Trophoblast cell (in vitro differentiated cells and primary cell): ENCODE data around the gene MTRF1L.

ENCODE experiments used
- DNase-seq, 2 donors: peaks; one replicate each; pipeline ENCODE4 v3.0.0-alpha.2; 2016
- H2AFZ ChIP-seq: 2 replicates; pipeline ENCODE4 v1.6.1; 2013; ENCODE audit warnings: low read length, moderate library complexity, mild to moderate bottlenecking; ENCODE audit not compliant: insufficient read depth, poor library complexity
- H2AK5ac ChIP-seq: 2 replicates; pipeline ENCODE4 v1.6.1; 2013; ENCODE audit warnings: mild to moderate bottlenecking, low read length
- H2BK120ac ChIP-seq: 2 replicates; pipeline ENCODE4 v1.6.1; 2013; ENCODE audit warnings: low read length, mild to moderate bottlenecking, moderate library complexity; ENCODE audit not compliant: insufficient read depth, poor library complexity
- H2BK12ac ChIP-seq: 2 replicates; pipeline ENCODE4 v1.6.1; 2013; ENCODE audit warnings: mild to moderate bottlenecking, low read length, moderate library complexity
- H2BK5ac ChIP-seq: 2 replicates; pipeline ENCODE4 v1.6.1; 2013; ENCODE audit warnings: low read length, low read depth, moderate library complexity, mild to moderate bottlenecking; ENCODE audit not compliant: poor library complexity
- H3K14ac ChIP-seq: 2 replicates; pipeline ENCODE4 v1.6.1; 2013; ENCODE audit warnings: mild to moderate bottlenecking, low read length
- H3K18ac ChIP-seq: 2 replicates; pipeline ENCODE4 v1.6.1; 2013; ENCODE audit warnings: mild to moderate bottlenecking, low read length
- H3K23ac ChIP-seq: 2 replicates; pipeline ENCODE4 v1.6.1; 2013; ENCODE audit warnings: low read length
- H3K27ac ChIP-seq: 2 replicates; pipeline ENCODE4 v1.5.1; 2013; ENCODE audit warnings: low read depth, mild to moderate bottlenecking, inconsistent platforms, low read length, moderate library complexity
- H3K27me3 ChIP-seq: 2 replicates; pipeline ENCODE4 v1.6.1; 2013; ENCODE audit warnings: inconsistent platforms, mild to moderate bottlenecking, low read length, moderate library complexity; ENCODE audit not compliant: insufficient read depth
- H3K36me3 ChIP-seq, 2 experiments: 1 replicate in 1 of 2; 2 replicates in 1 of 2; pipeline ENCODE4 v1.6.1; 2013; ENCODE audit warnings: low read length in 2 of 2, mild to moderate bottlenecking in 2 of 2, moderate library complexity in 1 of 2; ENCODE audit not compliant: insufficient read depth in 2 of 2, control insufficient read depth in 1 of 2
- H3K4ac ChIP-seq: 2 replicates; pipeline ENCODE4 v1.6.1; 2013; ENCODE audit warnings: low read depth, mild to moderate bottlenecking, low read length, moderate library complexity
- H3K4me1 ChIP-seq, 2 experiments: 1 replicate in 1 of 2; 2 replicates in 1 of 2; pipeline ENCODE4 v1.6.1; 2013; ENCODE audit warnings: low read length in 2 of 2, mild to moderate bottlenecking in 2 of 2, moderate library complexity in 1 of 2; ENCODE audit not compliant: insufficient read depth in 2 of 2, control insufficient read depth in 1 of 2
- H3K4me2 ChIP-seq: 2 replicates; pipeline ENCODE4 v1.6.1; 2013; ENCODE audit warnings: inconsistent platforms, mild to moderate bottlenecking, low read length, moderate library complexity
- H3K4me3 ChIP-seq: 2 replicates; pipeline ENCODE4 v1.5.1; 2013; ENCODE audit warnings: mild to moderate bottlenecking, low read depth, low read length, inconsistent platforms
- H3K79me1 ChIP-seq: one replicate; pipeline ENCODE4 v1.6.1; 2013; ENCODE audit warnings: low read length
- H3K79me2 ChIP-seq: 2 replicates; pipeline ENCODE4 v1.6.1; 2013; ENCODE audit warnings: low read length, mild to moderate bottlenecking; ENCODE audit not compliant: control insufficient read depth, insufficient read depth, poor library complexity
- H3K9ac ChIP-seq: 2 replicates; pipeline ENCODE4 v1.6.1; 2013; ENCODE audit warnings: mild to moderate bottlenecking, low read length
- H3K9me3 ChIP-seq: 2 replicates; pipeline ENCODE4 v1.6.1; 2013; ENCODE audit warnings: low read depth, mild to moderate bottlenecking, control low read depth, inconsistent platforms, low read length; ENCODE audit not compliant: insufficient read depth
- H4K12ac ChIP-seq: 2 replicates; pipeline ENCODE4 v1.6.1; 2013; ENCODE audit warnings: low read depth, mild to moderate bottlenecking, low read length, moderate library complexity
- H4K8ac ChIP-seq: 2 replicates; pipeline ENCODE4 v1.6.1; 2013; ENCODE audit warnings: low read depth, mild to moderate bottlenecking, low read length, moderate library complexity
- H4K91ac ChIP-seq: one replicate; pipeline ENCODE4 v1.6.1; 2013; ENCODE audit warnings: low read depth, mild to moderate bottlenecking, low read length, moderate library complexity
- WGBS: extraction: QIAGEN DNeasy Blood & Tissue Kit; methylation state at CpG from one replicate; pipeline ENCODE4 v1.1.7; 2013; ENCODE audit warnings: missing lambda C conversion rate; ENCODE audit not compliant: insufficient read length, insufficient coverage; ENCODE audit errors: extremely low coverage; 5-methylcytosine and 5-hydroxymethylcytosine counted together

MTRF1L gene

DNA sequence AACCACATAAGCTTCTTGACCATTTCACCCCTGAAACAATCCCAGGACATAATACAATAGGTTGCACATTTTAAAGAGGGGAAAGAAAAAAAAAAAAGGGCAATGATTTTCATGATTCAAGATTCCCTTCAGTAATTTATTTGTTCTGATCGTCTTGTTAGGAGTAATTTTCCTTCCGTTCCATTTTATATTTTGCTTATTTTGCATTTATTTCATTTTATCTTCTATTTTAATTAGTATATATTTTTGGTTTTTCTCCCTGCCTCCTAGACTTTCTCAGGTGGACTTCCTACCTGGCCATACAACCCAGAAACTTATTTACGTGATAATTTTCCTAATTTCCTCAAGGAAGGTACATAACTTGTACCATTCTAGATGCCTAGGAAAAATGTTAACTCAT lies 52.3 kb downstream of the MTRF1L start:
- H3K27me3 ChIP-seq, result no peaks in the 10 kb centered on the region
- H2BK120ac ChIP-seq, result no peak overlapping the region
- H2BK12ac ChIP-seq, result no peak overlapping the region
- H3K27ac ChIP-seq, result no peak overlapping the region
- no peak overlapping the region for H3K23ac ChIP-seq
- no peaks in the 10 kb centered on the region for H3K9me3 ChIP-seq
- no peaks in the 10 kb centered on the region for H3K79me2 ChIP-seq
- no peak for DNase-seq
- no peaks in the 10 kb centered on the region for H3K36me3 ChIP-seq
- H3K4me3 ChIP-seq, result no peak overlapping the region
- no CpG with 5 or more reads among the region's 3 CpGs for WGBS
- H3K4ac ChIP-seq, result no peak overlapping the region
- no peaks in the 10 kb centered on the region for H3K79me1 ChIP-seq
- H3K4me1 ChIP-seq, result peaks cover 0 to 3% of the 10 kb centered on the region in 2 experiments
- H4K12ac ChIP-seq, result no peak overlapping the region
- no peak overlapping the region for H2AK5ac ChIP-seq
- H4K91ac ChIP-seq, result no peak overlapping the region
- H3K9ac ChIP-seq, result no peak overlapping the region
- H3K4me2 ChIP-seq, result no peak overlapping the region
- H3K18ac ChIP-seq, result no peak overlapping the region
- no peak overlapping the region for H3K14ac ChIP-seq
- no peak overlapping the region for H2BK5ac ChIP-seq
- no peak overlapping the region for H4K8ac ChIP-seq
- H2AFZ ChIP-seq, result no peak overlapping the region

GRCh38 chr6:152948150-152948768 lies 54.2 kb downstream of the MTRF1L start:
- Histone ChIP-seq H3K4me3 (no peak overlapping the region), H2AK5ac (no peak overlapping the region), H3K9ac (no peak overlapping the region), H3K18ac (no peak overlapping the region), H2BK120ac (no peak overlapping the region), H2AFZ (no peak overlapping the region), H3K36me3 (no peaks in the 10 kb centered on the region), H2BK12ac (no peak overlapping the region), H3K4me2 (no peak overlapping the region), H3K79me2 (no peaks in the 10 kb centered on the region), H3K79me1 (no peaks in the 10 kb centered on the region), H4K12ac (no peak overlapping the region), H3K23ac (no peak overlapping the region), H3K4me1 (peaks cover 0 to 3% of the 10 kb centered on the region in 2 experiments), H3K27me3 (no peaks in the 10 kb centered on the region), H2BK5ac (no peak overlapping the region), H4K91ac (no peak overlapping the region), H3K27ac (no peak overlapping the region), H3K9me3 (no peaks in the 10 kb centered on the region), H4K8ac (no peak overlapping the region), H3K4ac (no peak overlapping the region), H3K14ac (no peak overlapping the region)
- WGBS, result no CpG with 5 or more reads among the region's 9 CpGs
- peak; percentile 10 to 78 for DNase-seq

- no peak overlapping the region for H3K4me3 ChIP-seq
- H3K9me3 ChIP-seq, result no peaks in the 10 kb centered on the region
- no peak overlapping the region for H3K27ac ChIP-seq
- no peak overlapping the region for H2AK5ac ChIP-seq
- H2BK120ac ChIP-seq, result no peak overlapping the region
- peak; percentile 26 to 59 for DNase-seq
- no peaks in the 10 kb centered on the region for H3K79me1 ChIP-seq
- no peak overlapping the region for H2AFZ ChIP-seq
- no peak overlapping the region for H3K4ac ChIP-seq
- H2BK5ac ChIP-seq, result no peak overlapping the region
- H3K14ac ChIP-seq, result no peak overlapping the region
- H3K27me3 ChIP-seq, result no peaks in the 10 kb centered on the region
- H4K12ac ChIP-seq, result no peak overlapping the region
- no peak overlapping the region for H3K23ac ChIP-seq
- WGBS, result no CpG with 5 or more reads among the region's 2 CpGs
- no peaks in the 10 kb centered on the region for H3K4me1 ChIP-seq
- no peaks in the 10 kb centered on the region for H3K36me3 ChIP-seq
- no peak overlapping the region for H4K8ac ChIP-seq
- H3K9ac ChIP-seq, result no peak overlapping the region
- no peaks in the 10 kb centered on the region for H3K79me2 ChIP-seq
- no peak overlapping the region for H4K91ac ChIP-seq
- H3K18ac ChIP-seq, result no peak overlapping the region
- no peak overlapping the region for H2BK12ac ChIP-seq
- H3K4me2 ChIP-seq, result no peak overlapping the region
Observed at GRCh38 chr6:152946995-152947394, 55.5 kb downstream of the MTRF1L start.

- H3K14ac ChIP-seq, result no peak overlapping the region
- H2AFZ ChIP-seq, result no peak overlapping the region
- no peak overlapping the region for H2AK5ac ChIP-seq
Observed at GRCh38 chr6:152946484-152946883, 56.0 kb downstream of the MTRF1L start.

More at GRCh38 chr6:152946484-152946883, 56.0 kb downstream of the MTRF1L start:
- Histone ChIP-seq H3K9ac (no peak overlapping the region), H3K79me2 (no peaks in the 10 kb centered on the region), H3K9me3 (no peaks in the 10 kb centered on the region), H3K4me2 (no peak overlapping the region), H2BK12ac (no peak overlapping the region), H2BK5ac (no peak overlapping the region), H3K79me1 (no peaks in the 10 kb centered on the region), H4K12ac (no peak overlapping the region), H3K4ac (no peak overlapping the region), H3K27ac (no peak overlapping the region), H3K4me1 (no peaks in the 10 kb centered on the region), H3K18ac (no peak overlapping the region), H4K8ac (no peak overlapping the region), H2BK120ac (no peak overlapping the region), H4K91ac (no peak overlapping the region), H3K27me3 (no peaks in the 10 kb centered on the region), H3K4me3 (no peak overlapping the region), H3K36me3 (no peaks in the 10 kb centered on the region), H3K23ac (no peak overlapping the region)
- DNase-seq, result no peak
- WGBS, result no CpG with 5 or more reads among the region's 3 CpGs
